Measurements from ENCODE around the gene TUBB6.

GRCh38 chr18:12305930-12306629 lies 2.0 kb upstream of the TUBB6 start:
- no peak for TF ChIP-seq REST (IDR thresholded peaks at IDR 0.05; ENCODE audit: insufficient read depth in 1 of 2, low read depth in 2 of 2, low read length in 1 of 2)
- TF ChIP-seq CTCF (IDR thresholded peaks at IDR 0.05) = no peak

All from Panc1 (cell line).